Progenitor cell of endocrine pancreas (in vitro differentiated cells): ENCODE measurements around the gene C3orf80. TPM values are rescaled to one million over a fixed set of nuclear protein-coding genes. Genes with fewer than 3 reads are reported as not detected.
"Not testable (repeated sequence)": the region's sequence is repeated elsewhere in the genome, so short reads cannot be mapped to it uniquely, and the experiment has no call there.

Experiments used
- DNase-seq: peaks from one replicate; pipeline ENCODE4 v3.0.0; 2021; ENCODE audit warnings: low spot score; ENCODE audit not compliant: unreplicated experiment
- H3K27ac Mint-ChIP-seq: 2 replicates; pipeline ENCODE4 v1.8.0; 2021; ENCODE audit warnings: mild to moderate bottlenecking, moderate library complexity, mixed read lengths
- H3K27me3 Mint-ChIP-seq: 2 replicates; pipeline ENCODE4 v1.8.0; 2021; ENCODE audit warnings: mixed read lengths
- H3K36me3 Mint-ChIP-seq: 2 replicates; pipeline ENCODE4 v1.8.0; 2022; ENCODE audit warnings: mixed read lengths; ENCODE audit not compliant: insufficient read depth
- H3K4me1 Mint-ChIP-seq: 2 replicates; pipeline ENCODE4 v1.8.0; 2021; ENCODE audit warnings: low read depth, mixed read lengths
- H3K4me3 Mint-ChIP-seq: 2 replicates; pipeline ENCODE4 v1.8.0; 2021; ENCODE audit warnings: low read depth, mild to moderate bottlenecking, moderate library complexity, mixed read lengths
- H3K9me3 Mint-ChIP-seq: 2 replicates; pipeline ENCODE4 v1.8.0; 2021; ENCODE audit warnings: low read depth, mixed read lengths
- total RNA-seq: library from RNA; stranded (reverse); gene quantifications from 2 replicates; pipeline ENCODE4 v1.2.1, GENCODE V29; 2021
- TF ChIP-seq, protein P1 (sequence below): fragments of 200-600 bp; sonication (generic); IDR thresholded peaks from one replicate; pipeline ENCODE4 v1.5.0; 2021; ENCODE audit warnings: antibody characterized with exemption, mild to moderate bottlenecking; ENCODE audit not compliant: unreplicated experiment

The C3orf80 gene
- total RNA-seq, 1 donor from 2014 or later = 0.50 TPM

- no peak overlapping the region for H3K4me3 Mint-ChIP-seq
- TF ChIP-seq, protein P1, sequence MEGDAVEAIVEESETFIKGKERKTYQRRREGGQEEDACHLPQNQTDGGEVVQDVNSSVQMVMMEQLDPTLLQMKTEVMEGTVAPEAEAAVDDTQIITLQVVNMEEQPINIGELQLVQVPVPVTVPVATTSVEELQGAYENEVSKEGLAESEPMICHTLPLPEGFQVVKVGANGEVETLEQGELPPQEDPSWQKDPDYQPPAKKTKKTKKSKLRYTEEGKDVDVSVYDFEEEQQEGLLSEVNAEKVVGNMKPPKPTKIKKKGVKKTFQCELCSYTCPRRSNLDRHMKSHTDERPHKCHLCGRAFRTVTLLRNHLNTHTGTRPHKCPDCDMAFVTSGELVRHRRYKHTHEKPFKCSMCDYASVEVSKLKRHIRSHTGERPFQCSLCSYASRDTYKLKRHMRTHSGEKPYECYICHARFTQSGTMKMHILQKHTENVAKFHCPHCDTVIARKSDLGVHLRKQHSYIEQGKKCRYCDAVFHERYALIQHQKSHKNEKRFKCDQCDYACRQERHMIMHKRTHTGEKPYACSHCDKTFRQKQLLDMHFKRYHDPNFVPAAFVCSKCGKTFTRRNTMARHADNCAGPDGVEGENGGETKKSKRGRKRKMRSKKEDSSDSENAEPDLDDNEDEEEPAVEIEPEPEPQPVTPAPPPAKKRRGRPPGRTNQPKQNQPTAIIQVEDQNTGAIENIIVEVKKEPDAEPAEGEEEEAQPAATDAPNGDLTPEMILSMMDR = no peak
- H3K9me3 Mint-ChIP-seq = no peaks in the 10 kb centered on the region
- no peaks in the 10 kb centered on the region for H3K36me3 Mint-ChIP-seq
- DNase-seq = no peak
- no peaks in the 10 kb centered on the region for H3K4me1 Mint-ChIP-seq
- no peak overlapping the region for H3K27ac Mint-ChIP-seq
- peaks cover 62% of the 10 kb centered on the region for H3K27me3 Mint-ChIP-seq
These were observed 24.9 kb upstream of the C3orf80 start for GRCh38 chr3:160200353-160200752.

DNA sequence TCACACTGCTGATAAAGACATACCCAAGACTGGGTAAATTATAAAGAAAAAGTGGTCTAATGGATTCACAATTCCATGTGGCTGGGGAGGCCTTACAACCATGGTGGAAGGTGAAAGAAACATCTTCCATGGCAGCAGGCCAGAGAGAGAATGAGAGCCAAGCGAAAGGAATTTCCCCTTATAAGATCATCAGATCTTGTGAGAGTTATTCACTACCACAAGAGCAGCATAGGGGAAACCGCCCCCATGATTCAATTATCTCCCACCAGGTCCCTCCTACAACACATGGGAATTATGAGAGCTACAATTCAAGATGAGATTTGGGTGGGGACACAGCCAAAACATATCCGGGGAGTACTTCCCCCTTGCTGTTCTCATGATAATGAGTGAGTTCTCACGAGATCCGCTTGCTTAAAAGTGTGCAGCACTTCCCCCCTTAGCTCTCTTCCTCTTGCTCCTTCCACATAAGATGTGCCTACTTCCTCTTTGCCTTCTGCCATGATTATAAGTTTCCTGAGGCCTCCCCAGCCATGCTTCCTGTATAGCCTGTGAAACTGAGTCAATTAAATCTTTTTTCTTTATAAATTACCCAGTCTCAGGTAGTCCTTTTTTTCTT is 20.7 kb upstream of the C3orf80 start:
- not testable (repeated sequence) for H3K4me3 Mint-ChIP-seq, H3K36me3 Mint-ChIP-seq, H3K4me1 Mint-ChIP-seq, H3K9me3 Mint-ChIP-seq, DNase-seq, H3K27ac Mint-ChIP-seq
- peaks cover 86% of the 10 kb centered on the region for H3K27me3 Mint-ChIP-seq

DNA sequence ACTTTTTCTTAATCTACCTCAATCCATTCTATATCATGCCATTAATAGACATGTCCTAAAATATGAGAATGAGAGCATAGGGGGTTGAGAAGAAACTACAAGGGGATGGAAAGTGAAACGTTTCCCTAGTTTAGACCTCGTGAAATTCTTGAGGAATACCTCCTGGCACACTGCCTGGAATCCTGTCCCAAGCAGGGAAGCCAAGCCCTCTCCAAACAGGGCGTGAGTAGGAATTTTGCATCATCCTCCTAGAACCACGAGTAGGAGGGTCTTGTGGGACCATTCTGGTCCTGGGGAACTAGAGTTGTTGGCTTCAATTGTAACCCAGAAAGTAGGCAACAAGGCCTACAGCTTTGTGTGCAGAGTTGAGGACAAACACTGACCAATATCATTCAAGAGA is 19.6 kb upstream of the C3orf80 start:
- no peak for DNase-seq
- TF ChIP-seq, protein P1 = no peak
- H3K4me1 Mint-ChIP-seq = no peaks in the 10 kb centered on the region
- no peak overlapping the region for H3K27ac Mint-ChIP-seq
- no peaks in the 10 kb centered on the region for H3K36me3 Mint-ChIP-seq
- H3K9me3 Mint-ChIP-seq = no peaks in the 10 kb centered on the region
- H3K4me3 Mint-ChIP-seq = no peak overlapping the region
- H3K27me3 Mint-ChIP-seq = peaks cover 88% of the 10 kb centered on the region

DNA sequence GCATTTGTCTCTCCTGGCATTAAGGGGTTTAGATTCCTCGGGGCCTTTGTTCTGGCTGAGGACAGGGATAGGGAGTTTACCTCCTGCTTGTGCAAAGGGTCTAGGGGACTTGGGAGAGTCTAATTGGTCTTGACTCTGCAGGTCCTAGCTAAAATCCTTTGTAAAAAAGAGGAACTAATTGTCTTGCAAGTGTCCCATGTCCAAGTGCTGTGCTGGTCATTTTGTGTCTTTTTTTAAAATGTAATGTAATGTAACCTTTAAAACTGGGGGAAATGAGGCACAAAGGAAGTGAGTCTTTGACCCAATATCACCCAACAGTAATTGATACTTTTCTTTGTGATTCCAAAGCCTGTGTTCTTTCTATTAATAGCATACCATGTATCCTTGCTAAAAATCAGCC is 14.9 kb upstream of the C3orf80 start:
- Mint-ChIP-seq H3K27me3 (peaks cover 85% of the 10 kb centered on the region), H3K27ac (no peak overlapping the region), H3K4me1 (peaks cover 4% of the 10 kb centered on the region)

GRCh38 chr3:160210799-160211221 is 14.4 kb upstream of the C3orf80 start:
- Mint-ChIP-seq H3K4me3 (no peak overlapping the region), H3K27ac (no peak overlapping the region), H3K4me1 (peaks cover 4% of the 10 kb centered on the region), H3K36me3 (no peaks in the 10 kb centered on the region), H3K9me3 (no peaks in the 10 kb centered on the region), H3K27me3 (peaks cover 82% of the 10 kb centered on the region)
- TF ChIP-seq, protein P1 = peak; percentile 16
- no peak for DNase-seq

More for the DNA sequence above, 14.9 kb upstream of the C3orf80 start:
- TF ChIP-seq, protein P1 = no peak
- Mint-ChIP-seq H3K4me3 (no peak overlapping the region), H3K36me3 (no peaks in the 10 kb centered on the region), H3K9me3 (no peaks in the 10 kb centered on the region)
- no peak for DNase-seq

GRCh38 chr3:160213191-160213590 is 12.0 kb upstream of the C3orf80 start:
- no peak overlapping the region for H3K4me3 Mint-ChIP-seq
- no peak overlapping the region for H3K27ac Mint-ChIP-seq
- peaks cover 76% of the 10 kb centered on the region for H3K27me3 Mint-ChIP-seq
- TF ChIP-seq, protein P1 = no peak
- peaks cover 4% of the 10 kb centered on the region for H3K4me1 Mint-ChIP-seq
- H3K36me3 Mint-ChIP-seq = no peaks in the 10 kb centered on the region
- no peak for DNase-seq
- H3K9me3 Mint-ChIP-seq = no peaks in the 10 kb centered on the region
